ENCODE data around the gene PERM1.

Gene PERM1

DNA sequence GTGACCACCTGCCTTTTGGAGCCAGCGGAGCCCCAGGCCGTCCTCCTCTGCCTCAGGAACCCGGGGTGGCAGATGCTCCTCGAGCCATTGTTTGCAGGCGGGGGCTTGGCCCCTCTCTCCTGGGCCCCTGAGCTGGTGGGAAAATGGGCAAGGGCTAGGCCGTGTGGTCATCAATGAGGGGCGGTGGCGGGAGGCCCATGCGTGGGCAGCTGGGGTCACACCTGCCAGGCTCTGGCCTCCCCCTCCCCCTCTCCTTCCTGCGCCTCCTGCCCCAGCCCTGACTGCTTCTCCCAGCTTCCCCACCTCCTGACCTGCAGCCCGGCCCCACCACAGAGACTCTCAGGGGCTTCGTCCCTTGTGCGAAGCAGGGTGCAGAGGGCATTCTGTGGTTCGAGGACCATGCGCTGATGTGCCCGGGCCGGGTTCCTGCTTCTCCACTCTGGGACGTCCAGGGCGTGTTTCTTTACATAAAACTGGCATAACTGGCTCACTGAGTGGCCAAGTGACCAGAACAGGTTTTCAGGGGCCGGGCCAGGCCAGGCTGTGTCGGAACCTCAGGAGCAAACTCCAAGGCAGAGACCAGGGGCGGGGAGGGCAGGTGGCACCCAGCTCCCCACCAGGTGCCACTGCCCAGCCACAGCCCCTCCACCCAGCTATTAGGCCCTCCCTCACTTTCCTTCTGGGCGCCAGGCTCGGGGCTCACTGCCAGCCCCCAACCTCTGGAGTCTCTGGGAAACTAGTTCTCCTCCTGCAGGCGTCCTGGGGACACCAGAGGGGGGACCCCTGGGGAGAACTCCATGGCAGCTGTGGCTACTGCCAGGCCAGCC is 48.9 kb downstream of the PERM1 start:
- DNase-seq = no peak

DNA sequence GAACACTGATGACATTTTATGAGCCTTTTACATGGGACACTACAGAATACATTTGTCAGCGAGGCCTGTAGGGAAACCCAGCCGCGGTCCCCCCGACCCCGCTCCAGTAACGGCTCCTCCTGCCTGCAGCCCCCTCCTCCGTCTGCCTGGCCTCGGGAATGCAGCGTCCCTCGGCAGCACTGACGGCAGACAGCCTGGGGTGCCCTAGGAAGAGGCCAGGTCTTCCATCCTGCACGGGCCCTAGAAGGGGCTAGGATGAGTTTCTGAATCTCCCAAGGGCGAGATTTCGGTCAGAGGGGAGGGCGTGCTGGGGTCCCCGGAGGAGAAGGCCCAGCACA is 49.8 kb downstream of the PERM1 start:
- DNase-seq = no peak

DNA sequence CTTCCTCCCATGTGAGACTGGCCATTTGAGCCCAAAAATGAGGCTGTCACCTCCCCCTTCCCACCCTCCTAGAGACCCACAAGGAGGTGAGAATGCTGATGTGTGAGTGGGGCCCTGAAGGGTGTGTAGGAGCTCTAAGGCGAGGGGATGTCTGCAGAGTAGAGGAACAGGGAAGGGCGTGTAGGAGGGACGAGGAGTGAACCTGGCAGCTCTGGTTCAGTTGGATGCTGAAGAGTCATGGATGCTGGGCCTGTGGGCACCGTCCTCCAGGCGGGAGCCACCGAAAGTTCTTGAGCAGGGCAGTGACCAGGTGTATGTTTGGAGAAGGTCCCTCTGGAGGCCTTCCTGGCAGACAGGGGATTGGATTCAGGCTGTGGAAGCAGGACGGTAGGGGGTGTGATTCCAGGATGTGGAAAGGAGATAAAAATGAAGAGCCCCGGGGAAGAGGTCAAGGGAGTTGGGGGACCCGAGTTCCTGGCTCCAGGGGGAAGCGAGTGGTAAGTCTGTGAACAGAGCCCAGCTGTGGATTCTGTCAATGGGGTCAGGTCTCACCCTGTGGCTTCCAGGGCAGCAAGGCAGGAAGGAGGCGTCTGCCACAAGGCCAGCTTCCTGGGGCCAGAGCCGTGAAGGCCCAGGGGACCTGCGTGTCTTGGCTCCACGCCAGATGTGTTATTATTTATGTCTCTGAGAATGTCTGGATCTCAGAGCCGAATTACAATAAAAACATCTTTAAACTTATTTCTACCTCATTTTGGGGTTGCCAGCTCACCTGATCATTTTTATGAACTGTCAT is 50.3 kb downstream of the PERM1 start:
- no peak for DNase-seq

DNA sequence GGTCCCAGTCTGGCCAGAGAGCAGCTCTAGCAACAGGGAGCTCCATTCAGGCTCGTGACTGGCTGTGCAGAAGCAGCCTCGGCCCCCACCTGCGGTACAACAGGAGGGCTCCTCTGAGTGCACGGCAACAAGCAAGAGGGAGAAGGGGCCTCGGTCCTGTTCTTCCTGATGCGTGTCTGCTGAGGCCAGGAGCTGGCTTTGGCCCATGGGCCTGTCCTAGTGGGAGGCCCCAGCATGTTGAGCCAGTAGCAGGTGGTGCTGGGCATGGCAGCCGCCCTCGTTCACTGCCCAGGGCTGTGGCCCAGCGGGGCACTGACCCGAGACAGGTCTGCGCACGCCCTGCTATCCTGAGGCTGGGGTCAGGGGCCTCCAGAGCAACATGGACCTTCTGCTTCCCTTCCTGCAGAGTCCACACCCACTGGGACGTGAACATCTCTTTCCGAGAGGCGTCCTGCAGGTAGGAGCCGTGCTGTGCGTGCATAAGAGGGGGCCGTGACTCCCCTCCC is 51.2 kb downstream of the PERM1 start:
- no peak for DNase-seq

DNA sequence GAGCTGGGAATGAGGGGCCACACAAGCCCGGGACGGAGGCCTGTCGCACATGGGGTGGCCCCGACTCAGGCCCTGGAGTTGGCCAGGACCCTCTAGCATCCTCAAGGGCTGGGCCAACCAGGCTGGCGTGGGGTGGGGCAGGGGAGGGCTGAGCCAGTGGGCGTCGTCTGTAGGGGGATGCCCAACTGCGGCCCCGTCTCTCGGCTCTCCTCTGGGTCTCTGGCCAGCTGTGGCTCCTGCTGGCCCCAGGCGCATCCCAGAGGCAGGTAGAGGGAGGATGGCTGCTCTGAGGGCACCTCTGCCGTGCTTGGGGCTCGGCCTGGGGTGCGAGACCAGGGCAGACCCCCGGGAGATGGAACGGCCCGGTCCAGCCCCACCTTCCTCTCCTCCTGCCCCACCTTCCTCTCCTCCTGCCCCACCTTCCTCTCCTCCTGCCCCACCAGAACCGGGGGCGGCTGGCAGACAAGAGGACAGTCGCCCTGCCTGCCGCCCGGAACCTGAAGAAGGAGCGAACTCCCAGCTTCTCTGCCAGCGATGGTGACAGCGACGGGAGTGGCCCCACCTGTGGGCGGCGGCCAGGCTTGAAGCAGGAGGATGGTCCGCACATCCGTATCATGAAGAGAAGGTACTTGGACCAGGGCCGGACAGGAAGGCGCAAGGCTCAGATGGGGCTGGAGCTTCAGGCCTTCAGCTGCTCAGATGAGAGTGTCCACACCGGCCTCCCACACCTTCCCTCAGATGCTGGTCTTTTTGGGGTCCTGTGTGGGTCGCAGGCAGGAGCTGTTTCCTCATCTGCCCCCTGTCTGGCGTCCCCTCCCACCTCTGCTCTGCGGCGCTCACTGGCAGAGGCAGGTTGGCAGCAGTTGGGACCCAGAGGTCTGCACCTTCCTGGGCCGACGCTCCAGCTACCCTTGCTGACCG is 51.9 kb downstream of the PERM1 start:
- no peak for DNase-seq

DNA sequence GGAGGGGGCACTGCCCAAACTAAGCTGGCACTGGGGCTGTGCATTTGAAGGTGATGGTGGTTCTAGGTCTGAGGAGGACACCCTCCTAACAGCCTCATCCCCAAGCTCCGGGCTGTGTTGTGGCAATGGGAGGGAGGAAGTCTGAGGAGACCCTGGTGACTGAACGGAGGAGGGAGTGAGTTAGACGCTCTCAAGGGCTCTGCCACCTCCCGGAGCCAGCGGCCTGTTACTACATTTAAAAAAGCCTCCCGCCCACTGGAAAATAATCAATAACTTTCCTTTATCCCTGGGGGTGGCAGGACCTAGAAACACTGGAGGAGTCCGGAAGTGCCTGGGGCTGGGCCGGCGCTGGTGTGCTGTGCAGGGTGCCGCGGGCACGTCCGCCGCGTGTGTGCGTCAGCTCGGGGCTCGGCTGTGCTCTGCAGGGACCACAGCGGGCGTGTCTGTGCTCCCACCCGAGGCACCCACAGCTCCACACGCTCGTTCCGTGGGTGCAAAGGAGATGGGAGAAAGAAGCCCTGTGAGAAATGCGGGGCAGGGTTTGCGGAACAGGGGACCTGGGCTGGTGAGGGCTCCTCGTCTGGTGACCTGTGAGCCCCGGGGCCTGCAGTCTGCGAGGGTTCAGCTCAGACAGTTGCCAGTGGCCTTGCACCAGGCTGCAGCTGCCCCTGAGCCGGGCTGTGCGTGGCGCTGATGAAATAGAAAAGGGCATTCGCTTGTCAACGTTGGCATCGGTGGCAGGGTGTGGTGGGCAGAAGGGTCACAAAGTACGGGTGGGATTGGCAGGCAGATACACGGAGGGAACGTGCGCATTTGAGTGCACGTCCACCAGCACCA is 52.9 kb downstream of the PERM1 start:
- DNase-seq = no peak

DNA sequence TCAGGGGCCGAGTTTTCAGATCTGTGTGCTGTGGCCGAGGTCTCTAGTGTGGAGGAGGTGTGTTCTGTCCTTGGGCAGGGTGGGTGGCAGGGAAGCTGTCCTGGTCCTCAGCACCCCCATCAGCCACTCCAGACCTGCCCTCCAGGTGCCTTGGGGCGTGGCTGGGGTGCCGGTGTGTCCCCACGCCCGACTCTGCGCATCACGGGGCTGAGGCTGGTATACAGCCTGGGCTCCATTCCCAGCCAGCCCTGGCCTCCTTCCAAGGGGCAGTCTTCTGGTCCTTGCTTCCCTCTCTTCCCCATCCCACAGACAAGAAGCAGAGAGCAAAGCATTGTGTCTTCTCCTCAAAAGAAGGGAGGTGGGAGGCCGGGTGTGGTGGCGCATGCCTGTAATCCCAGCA is 54.1 kb downstream of the PERM1 start:
- no peak for DNase-seq

DNA sequence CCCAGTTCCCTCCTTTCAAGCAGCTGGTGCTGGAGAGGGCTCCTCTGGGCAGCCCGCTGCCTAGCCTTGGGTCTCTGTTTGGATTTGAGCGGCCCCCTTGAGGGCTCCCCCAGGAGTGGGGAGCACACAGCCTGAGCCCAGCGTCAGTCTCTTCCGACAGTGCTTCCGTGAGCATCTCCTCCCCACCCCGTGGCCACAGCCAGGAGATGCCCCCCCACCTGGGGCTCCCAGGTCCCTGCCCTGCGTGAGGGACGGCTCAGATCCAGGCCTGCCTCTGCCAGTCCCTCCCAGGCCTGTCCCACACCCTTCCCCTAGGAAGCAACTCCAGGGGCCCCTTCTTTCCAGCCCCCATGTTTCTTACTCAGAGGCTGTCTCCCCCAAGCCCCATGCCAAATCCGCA is 54.7 kb downstream of the PERM1 start:
- DNase-seq = no peak

DNA sequence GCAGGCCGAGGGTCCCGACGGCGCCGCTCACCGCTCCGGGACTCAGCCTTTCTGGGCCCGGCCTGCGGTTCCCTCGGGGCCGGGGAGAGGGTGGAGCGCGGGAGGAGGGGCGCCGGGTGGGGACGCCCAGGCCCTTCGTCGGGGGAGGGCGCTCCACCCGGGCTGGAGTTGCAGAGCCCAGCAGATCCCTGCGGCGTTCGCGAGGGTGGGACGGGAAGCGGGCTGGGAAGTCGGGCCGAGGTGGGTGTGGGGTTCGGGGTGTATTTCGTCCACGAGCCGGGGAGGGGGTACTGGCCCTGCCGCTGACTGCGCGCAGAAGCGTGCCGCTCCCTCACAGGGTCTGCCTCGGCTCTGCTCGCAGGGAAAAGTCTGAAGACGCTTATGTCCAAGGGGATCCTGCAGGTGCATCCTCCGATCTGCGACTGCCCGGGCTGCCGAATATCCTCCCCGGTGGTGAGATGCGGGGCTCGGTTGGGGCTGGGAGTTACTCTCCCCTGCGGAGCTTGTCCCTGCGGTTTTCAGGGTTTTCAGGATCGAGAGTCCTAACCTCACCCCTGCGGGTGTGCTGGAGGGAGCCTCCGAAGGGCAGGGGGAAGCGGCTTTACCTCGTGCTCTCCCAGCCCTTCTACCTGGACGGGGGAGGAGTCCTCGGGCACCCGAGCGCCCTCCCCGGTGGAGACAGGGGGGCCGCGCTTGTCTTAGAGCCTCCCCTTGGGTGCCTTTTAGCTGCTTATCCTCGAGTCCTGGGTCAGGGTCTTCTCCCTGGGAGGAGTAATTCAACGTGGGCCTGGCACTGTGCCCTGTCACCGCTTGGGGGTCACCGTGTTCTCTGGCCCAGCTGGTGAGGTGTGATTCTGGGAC is 56.1 kb downstream of the PERM1 start:
- no peak for DNase-seq
